ENCODE data around the gene ZNF30. TPM values are rescaled to one million over a fixed set of nuclear protein-coding genes. Genes with fewer than 3 reads are reported as not detected.
"Not testable (repeated sequence)": the region's sequence is repeated elsewhere in the genome, so short reads cannot be mapped to it uniquely, and the experiment has no call there.

The ZNF30 gene
- total RNA-seq, 2 donors from 2014 or later: 4.6 to 6.8 TPM

DNA sequence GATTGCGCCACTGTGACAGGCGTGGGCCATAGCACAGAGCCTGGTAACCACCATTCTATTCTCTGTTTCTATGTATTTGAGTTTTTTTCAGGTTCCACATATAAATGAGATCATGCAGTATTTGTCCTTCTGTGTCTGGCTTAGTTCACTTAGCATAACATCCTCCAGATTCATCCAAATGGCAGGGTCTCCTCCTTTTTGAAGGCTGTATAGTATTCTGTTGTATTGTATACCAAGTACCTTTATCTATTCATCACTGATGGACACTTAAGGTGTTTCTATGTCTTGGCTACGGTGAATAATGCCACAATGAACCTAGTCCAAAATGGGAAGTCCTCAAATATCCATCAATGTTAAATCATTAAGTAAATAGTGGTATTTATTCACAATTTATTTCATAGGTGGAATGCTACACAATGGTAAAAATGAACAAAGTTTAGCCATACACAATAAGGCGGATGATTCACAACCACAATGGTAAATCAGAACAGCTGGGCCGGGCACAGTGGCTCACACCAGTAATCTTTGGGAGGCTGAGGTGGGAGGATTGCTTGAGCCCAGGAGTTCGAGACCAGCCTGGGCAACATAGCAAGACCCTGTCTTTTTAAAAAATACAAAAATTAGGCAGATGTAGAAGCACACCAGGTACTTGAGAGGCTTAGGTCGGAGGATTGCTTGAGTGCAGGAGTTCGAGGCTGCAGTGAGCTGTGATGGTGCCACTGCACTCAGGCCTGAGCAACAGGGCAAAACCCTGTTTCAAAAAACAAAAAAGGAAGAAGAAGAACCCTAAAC, 65.0 kb downstream of the ZNF30 start:
- no peak for DNase-seq
- Mint-ChIP-seq H3K27ac (no peak overlapping the region), H3K9me3 (peaks cover 6% of the 10 kb centered on the region), H3K4me1 (no peaks in the 10 kb centered on the region), H3K36me3 (ENCODE audit: low read depth) (no peaks in the 10 kb centered on the region), H3K4me3 (no peak overlapping the region), H3K27me3 (ENCODE audit: insufficient read depth) (no peaks in the 10 kb centered on the region)
- no peak for TF ChIP-seq CTCF (conservative IDR thresholded peaks at IDR 0.05)
- no peaks in the 10 kb centered on the region for H3K4me1 ChIP-seq (ENCODE audit: control insufficient read depth, insufficient read depth, low read length)
- H3K27ac ChIP-seq (ENCODE audit: low read depth, low read length): no peak overlapping the region
- no peaks in the 10 kb centered on the region for H3K36me3 ChIP-seq (ENCODE audit: control insufficient read depth, insufficient read depth, low read length)
- H3K4me3 ChIP-seq (ENCODE audit: low read length): no peak overlapping the region
- no peaks in the 10 kb centered on the region for H3K9me3 ChIP-seq (ENCODE audit: control insufficient read depth, low read length)
- WGBS, 2 experiments (ENCODE audit: insufficient coverage in 1 of 2, insufficient read length in 1 of 2): 95 to 96% methylated on average over 7 of the region's 8 CpGs
- no peak overlapping the region for H3K9ac ChIP-seq (ENCODE audit: extremely low read depth, low read length, poor library complexity, severe bottlenecking)
- H3K27me3 ChIP-seq (ENCODE audit: control insufficient read depth, insufficient read depth, low read length, poor library complexity, severe bottlenecking): no peaks in the 10 kb centered on the region

DNA sequence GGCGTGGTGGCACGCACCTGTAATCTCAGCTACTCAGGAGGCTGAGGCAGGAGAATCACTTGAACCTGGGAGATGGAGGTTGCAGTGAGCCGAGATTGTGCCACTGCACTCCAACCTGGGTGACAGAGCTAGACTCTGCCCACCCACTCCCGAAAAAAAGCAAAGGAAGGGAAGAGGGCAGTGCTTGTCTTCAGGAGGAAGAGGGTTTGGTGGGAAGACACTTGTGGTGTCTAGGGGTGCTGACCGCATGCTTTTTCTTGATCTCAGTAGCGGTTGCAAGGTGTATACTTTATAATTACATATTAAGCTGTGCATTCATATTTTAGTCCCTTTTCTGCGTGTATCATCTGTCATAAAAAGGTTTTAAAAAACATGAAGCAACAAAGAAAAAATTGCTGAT, 65.9 kb downstream of the ZNF30 start:
- not testable (repeated sequence) for H3K27ac Mint-ChIP-seq; H3K27me3 ChIP-seq (ENCODE audit: control insufficient read depth, insufficient read depth, low read length, poor library complexity, severe bottlenecking); H3K4me3 ChIP-seq (ENCODE audit: low read length); H3K36me3 Mint-ChIP-seq (ENCODE audit: low read depth); H3K36me3 ChIP-seq (ENCODE audit: control insufficient read depth, insufficient read depth, low read length); H3K9me3 ChIP-seq (ENCODE audit: control insufficient read depth, low read length); H3K4me1 Mint-ChIP-seq; H3K9me3 Mint-ChIP-seq; H3K27ac ChIP-seq (ENCODE audit: low read depth, low read length); H3K4me3 Mint-ChIP-seq; H3K4me1 ChIP-seq (ENCODE audit: control insufficient read depth, insufficient read depth, low read length); DNase-seq; H3K9ac ChIP-seq (ENCODE audit: extremely low read depth, low read length, poor library complexity, severe bottlenecking); H3K27me3 Mint-ChIP-seq (ENCODE audit: insufficient read depth)
- 90 to 94% methylated on average over 4 to 5 of the region's 7 CpGs for WGBS, 2 experiments (ENCODE audit: insufficient coverage in 1 of 2, insufficient read length in 1 of 2)

DNA sequence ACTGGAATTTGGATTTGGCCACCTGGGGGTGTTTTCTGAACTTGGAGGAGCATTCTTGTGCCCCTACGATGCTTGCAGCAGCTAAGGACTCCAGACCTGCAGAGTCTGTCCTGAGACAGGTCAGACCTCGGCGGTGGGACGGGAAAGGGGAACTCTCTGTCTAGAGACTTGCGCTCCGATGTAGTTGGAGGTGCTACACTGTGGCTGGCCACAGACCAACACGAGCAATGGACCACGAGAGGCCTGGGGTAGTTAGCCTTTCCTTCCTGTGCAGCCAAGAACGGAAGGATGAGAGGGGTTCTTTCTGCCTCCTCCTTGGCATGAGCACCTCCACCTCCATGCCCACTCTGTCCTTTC, 67.6 kb downstream of the ZNF30 start:
- H3K27me3 ChIP-seq (ENCODE audit: control insufficient read depth, insufficient read depth, low read length, poor library complexity, severe bottlenecking): no peaks in the 10 kb centered on the region
- no peaks in the 10 kb centered on the region for H3K4me1 ChIP-seq (ENCODE audit: control insufficient read depth, insufficient read depth, low read length)
- peaks cover 13% of the 10 kb centered on the region for H3K4me1 Mint-ChIP-seq
- no peaks in the 10 kb centered on the region for H3K27me3 Mint-ChIP-seq (ENCODE audit: insufficient read depth)
- peaks cover 6% of the 10 kb centered on the region for H3K9me3 Mint-ChIP-seq
- no peak overlapping the region for H3K4me3 ChIP-seq (ENCODE audit: low read length)
- H3K4me3 Mint-ChIP-seq: no peak overlapping the region
- 82 to 87% methylated on average over 7 to 9 of the region's 9 CpGs for WGBS, 2 experiments (ENCODE audit: insufficient coverage in 1 of 2, insufficient read length in 1 of 2)
- DNase-seq: peak; percentile 36
- H3K27ac Mint-ChIP-seq: no peak overlapping the region
- no peak overlapping the region for H3K27ac ChIP-seq (ENCODE audit: low read depth, low read length)
- no peaks in the 10 kb centered on the region for H3K36me3 ChIP-seq (ENCODE audit: control insufficient read depth, insufficient read depth, low read length)
- H3K36me3 Mint-ChIP-seq (ENCODE audit: low read depth): no peaks in the 10 kb centered on the region
- H3K9me3 ChIP-seq (ENCODE audit: control insufficient read depth, low read length): no peaks in the 10 kb centered on the region
- no peak overlapping the region for H3K9ac ChIP-seq (ENCODE audit: extremely low read depth, low read length, poor library complexity, severe bottlenecking)
- no peak for TF ChIP-seq CTCF (conservative IDR thresholded peaks at IDR 0.05)

Other genes with a start within 250 kb of the ZNF30 start
- under 1 TPM in 1 of 2 donors, not detected in 1; 0.75 TPM for gene SCGB2B2, start 249.7 kb upstream of the ZNF30 start, total RNA-seq
- 10 to 100 TPM; 24.1 to 27.4 TPM for gene ZNF302, start 249.2 kb upstream of the ZNF30 start, total RNA-seq
- gene ZNF181, start 192.7 kb upstream of the ZNF30 start, total RNA-seq: 1 to 10 TPM; 8.1 to 8.7 TPM
- gene ZNF599, start 153.7 kb upstream of the ZNF30 start, total RNA-seq: 1 to 10 TPM; 5.7 to 5.8 TPM
- 10 to 100 TPM; 30.2 to 32.1 TPM for gene ZNF792, start 37.3 kb downstream of the ZNF30 start, total RNA-seq
- gene GRAMD1A, start 73.4 kb downstream of the ZNF30 start, total RNA-seq: 100 to 1,000 TPM; 115 to 137 TPM
- gene SCN1B, start 103.6 kb downstream of the ZNF30 start, total RNA-seq: 1 to 10 TPM; 1.4 to 1.5 TPM
- gene HPN, start 114.8 kb downstream of the ZNF30 start, total RNA-seq: 10 to 100 TPM; 29.0 to 49.6 TPM
- gene FXYD3, start 188.9 kb downstream of the ZNF30 start, total RNA-seq: not detected
- under 1 TPM; 0.27 to 0.37 TPM for gene LGI4, start 208.2 kb downstream of the ZNF30 start, total RNA-seq
- under 1 TPM in 1 of 2 donors, not detected in 1; 0.75 TPM for gene FXYD1, start 211.9 kb downstream of the ZNF30 start, total RNA-seq
- gene FXYD7, start 216.4 kb downstream of the ZNF30 start, total RNA-seq: 1 to 10 TPM in 1 of 2 donors, not detected in 1; 1.1 TPM
- 10 to 100 TPM; 24.0 to 29.6 TPM for gene FXYD5, start 227.8 kb downstream of the ZNF30 start, total RNA-seq

Data from endodermal cell (in vitro differentiated cells).